WTC11 (cell line): ENCODE results near the gene FOXD1. TPM values are rescaled to one million over a fixed set of nuclear protein-coding genes. Genes with fewer than 3 reads are reported as not detected.

Experiments
- ATAC-seq: fragments of 200-7000 bp; cut with Tn5 transposase; 2 replicates; pipeline ENCODE4 v1.10.0; 2021; ENCODE audit warnings: mild to moderate bottlenecking, moderate library complexity
- CTCF ChIA-PET: fragments of 300-600 bp; sonication (Branson Sonifier 250); formaldehyde crosslinking; loops from one replicate; lab custom pipeline; 2021; ENCODE audit warnings: antibody characterized with exemption; lab: Charles Lee
- POLR2A ChIA-PET: fragments of 350-600 bp; sonication (Branson Sonifier 250); formaldehyde crosslinking; loops from one replicate; lab custom pipeline; 2021; ENCODE audit warnings: antibody characterized with exemption; lab: Charles Lee
- DNase-seq: peaks from one replicate; pipeline ENCODE4 v3.0.0; 2021; ENCODE audit warnings: low spot score
- H3K27ac Mint-ChIP-seq: 2 replicates; pipeline ENCODE4 v1.8.0; 2021; ENCODE audit warnings: mixed read lengths
- H3K27me3 Mint-ChIP-seq: 2 replicates; pipeline ENCODE4 v1.8.0; 2021; ENCODE audit warnings: low read depth, mild to moderate bottlenecking, moderate library complexity, mixed read lengths
- H3K36me3 Mint-ChIP-seq: 2 replicates; pipeline ENCODE4 v1.8.0; 2021; ENCODE audit warnings: mixed read lengths
- H3K4me1 Mint-ChIP-seq: 2 replicates; pipeline ENCODE4 v1.8.0; 2022; ENCODE audit warnings: mixed read lengths
- H3K4me3 Mint-ChIP-seq: 2 replicates; pipeline ENCODE4 v1.8.0; 2021; ENCODE audit warnings: mild to moderate bottlenecking, moderate library complexity, mixed read lengths
- H3K9me3 Mint-ChIP-seq: 2 replicates; pipeline ENCODE4 v1.8.0; 2021; ENCODE audit warnings: mixed read lengths
- ELF4 ChIP-seq: sonication (generic); formaldehyde crosslinking; IDR thresholded peaks from 2 replicates; pipeline ENCODE4 v1.8.1; 2022; ENCODE audit warnings: low read depth, mild to moderate bottlenecking, moderate library complexity, missing genetic modification reagents
- ESRRA ChIP-seq: sonication (generic); formaldehyde crosslinking; IDR thresholded peaks from 2 replicates; pipeline ENCODE4 v1.8.1; 2022; ENCODE audit warnings: mild to moderate bottlenecking, missing genetic modification reagents, borderline replicate concordance
- GABPB1 ChIP-seq: sonication (generic); formaldehyde crosslinking; IDR thresholded peaks from 2 replicates; pipeline ENCODE4 v1.8.1; 2023; ENCODE audit warnings: mild to moderate bottlenecking, missing genetic modification reagents
- GRHL2 ChIP-seq: fragments of 250-450 bp; sonication (Bioruptor Pico); IDR thresholded peaks from 2 replicates; pipeline ENCODE4 v1.8.0; 2022; ENCODE audit warnings: mild to moderate bottlenecking, moderate library complexity; ENCODE audit not compliant: insufficient replicate concordance, severe bottlenecking
- JAZF1 ChIP-seq: fragments of 250-450 bp; sonication (Bioruptor Pico); IDR thresholded peaks from 2 replicates; pipeline ENCODE4 v1.9.0; 2021; ENCODE audit warnings: moderate library complexity, mild to moderate bottlenecking, inconsistent platforms
- KAT7 ChIP-seq: sonication (generic); formaldehyde crosslinking; IDR thresholded peaks from 2 replicates; pipeline ENCODE4 v1.8.1; 2023; ENCODE audit warnings: missing genetic modification reagents, mild to moderate bottlenecking, borderline replicate concordance
- MXD4 ChIP-seq: fragments of 250-450 bp; sonication (Bioruptor Pico); IDR thresholded peaks from 2 replicates; pipeline ENCODE4 v1.8.0; 2021; ENCODE audit warnings: mild to moderate bottlenecking, moderate library complexity, borderline replicate concordance
- NFATC4 ChIP-seq: fragments of 250-450 bp; sonication (Bioruptor Pico); IDR thresholded peaks from 2 replicates; pipeline ENCODE4 v1.9.0; 2021; ENCODE audit warnings: mild to moderate bottlenecking
- NFE2L1 ChIP-seq: sonication (generic); formaldehyde crosslinking; IDR thresholded peaks from 2 replicates; pipeline ENCODE4 v1.8.1; 2023; ENCODE audit warnings: missing genetic modification reagents
- SMAD4 ChIP-seq: sonication (generic); formaldehyde crosslinking; IDR thresholded peaks from 2 replicates; pipeline ENCODE4 v1.8.0; 2022; ENCODE audit warnings: mild to moderate bottlenecking, missing genetic modification reagents
- SOX15 ChIP-seq: fragments of 250-450 bp; sonication (Bioruptor Pico); IDR thresholded peaks from 2 replicates; pipeline ENCODE4 v1.9.0; 2021; ENCODE audit warnings: mild to moderate bottlenecking
- ZNF263 ChIP-seq: sonication (generic); formaldehyde crosslinking; IDR thresholded peaks from 2 replicates; pipeline ENCODE4 v1.8.1; 2022; ENCODE audit warnings: low read depth, mild to moderate bottlenecking, moderate library complexity, missing genetic modification reagents
- total RNA-seq: library from RNA; stranded (reverse); gene quantifications from 3 replicates; pipeline ENCODE4 v1.2.3, GENCODE V29; 2021
- TF ChIP-seq, protein P1 (sequence below): sonication (generic); formaldehyde crosslinking; IDR thresholded peaks from 2 replicates; pipeline ENCODE4 v1.8.0; 2022; ENCODE audit warnings: mild to moderate bottlenecking, missing genetic modification reagents
- TF ChIP-seq, protein P2 (sequence below): sonication (generic); formaldehyde crosslinking; IDR thresholded peaks from 2 replicates; pipeline ENCODE4 v1.8.0; 2022; ENCODE audit warnings: mild to moderate bottlenecking, missing genetic modification reagents
- TF ChIP-seq, protein P3 (sequence below): sonication (generic); formaldehyde crosslinking; conservative IDR thresholded peaks from 2 replicates; pipeline ENCODE4 v1.8.1; 2022; ENCODE audit warnings: mild to moderate bottlenecking, missing genetic modification reagents
- TF ChIP-seq, protein P4 (sequence below): fragments of 250-450 bp; sonication (Bioruptor Pico); IDR thresholded peaks from 2 replicates; pipeline ENCODE4 v1.8.0; 2021; ENCODE audit warnings: mild to moderate bottlenecking
- TF ChIP-seq, protein P5 (sequence below): sonication (generic); formaldehyde crosslinking; IDR thresholded peaks from 2 replicates; pipeline ENCODE4 v1.8.1; 2023; ENCODE audit warnings: mild to moderate bottlenecking, missing genetic modification reagents, borderline replicate concordance
- TF ChIP-seq, protein P6 (sequence below): fragments of 250-450 bp; sonication (Bioruptor Pico); IDR thresholded peaks from 2 replicates; pipeline ENCODE4 v1.9.0; 2021; ENCODE audit warnings: mild to moderate bottlenecking
- TF ChIP-seq, protein P7 (sequence below): sonication (generic); formaldehyde crosslinking; IDR thresholded peaks from 2 replicates; pipeline ENCODE4 v1.8.0; 2023; ENCODE audit warnings: mild to moderate bottlenecking, missing genetic modification reagents

Gene FOXD1
- total RNA-seq, 1 experiment from 2014 or later, result 10.3 TPM

DNA sequence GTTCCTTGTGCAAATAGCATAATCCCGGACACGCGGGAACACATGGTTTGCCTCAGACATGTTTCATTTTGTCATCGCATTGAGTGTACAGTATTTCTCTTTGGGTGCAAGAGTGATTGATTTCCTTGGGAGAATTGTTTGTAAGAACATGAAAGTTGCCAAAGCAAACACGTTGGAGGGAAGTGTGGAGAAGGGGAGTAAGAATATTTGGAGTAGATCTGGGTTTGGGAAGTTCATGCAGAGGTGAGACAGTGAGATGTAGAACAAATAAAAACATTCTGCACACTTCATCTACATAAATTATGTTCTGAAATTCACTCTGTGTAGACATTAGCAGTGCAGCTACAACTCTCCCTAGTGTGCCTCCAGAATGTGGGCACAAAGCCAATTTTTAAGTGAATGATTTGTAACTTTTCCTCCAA, 24.0 kb downstream of the FOXD1 start:
- ChIA-PET CTCF (no interaction called here), POLR2A (no interaction called here)
- no peak for DNase-seq
- TF ChIP-seq, protein P1, sequence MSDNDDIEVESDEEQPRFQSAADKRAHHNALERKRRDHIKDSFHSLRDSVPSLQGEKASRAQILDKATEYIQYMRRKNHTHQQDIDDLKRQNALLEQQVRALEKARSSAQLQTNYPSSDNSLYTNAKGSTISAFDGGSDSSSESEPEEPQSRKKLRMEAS (CRISPR knock-in tag), result no peak
- no peak for TF ChIP-seq SOX15 (CRISPR knock-in tag)
- no peak for TF ChIP-seq NFE2L1
- no peak for TF ChIP-seq JAZF1 (CRISPR knock-in tag)
- H3K4me3 Mint-ChIP-seq, result no peak overlapping the region
- H3K4me1 Mint-ChIP-seq, result peaks cover 9% of the 10 kb centered on the region
- H3K36me3 Mint-ChIP-seq, result no peaks in the 10 kb centered on the region
- H3K9me3 Mint-ChIP-seq, result no peaks in the 10 kb centered on the region
- peaks cover 86% of the 10 kb centered on the region for H3K27me3 Mint-ChIP-seq
- no peak for ATAC-seq
- no peak overlapping the region for H3K27ac Mint-ChIP-seq

DNA sequence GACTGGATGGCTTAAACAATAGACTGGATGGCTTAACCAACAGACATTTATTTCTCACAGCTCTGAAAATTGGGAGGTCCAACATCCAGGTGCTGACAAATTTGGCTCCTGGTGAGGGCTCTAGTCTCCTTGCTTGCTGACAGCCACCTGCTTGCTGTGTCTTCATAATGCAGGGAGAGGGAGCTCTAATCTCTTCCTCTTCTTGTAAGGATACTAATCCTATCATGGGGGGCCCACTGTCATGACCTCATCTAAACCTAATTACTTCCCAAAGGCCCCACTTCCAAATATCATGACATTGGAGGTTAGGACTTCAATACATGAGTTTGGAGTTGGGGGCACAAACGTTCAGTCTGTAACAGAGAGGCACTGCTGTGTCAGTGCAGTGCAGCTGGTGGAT, 26.4 kb downstream of the FOXD1 start:
- TF ChIP-seq, protein P2, sequence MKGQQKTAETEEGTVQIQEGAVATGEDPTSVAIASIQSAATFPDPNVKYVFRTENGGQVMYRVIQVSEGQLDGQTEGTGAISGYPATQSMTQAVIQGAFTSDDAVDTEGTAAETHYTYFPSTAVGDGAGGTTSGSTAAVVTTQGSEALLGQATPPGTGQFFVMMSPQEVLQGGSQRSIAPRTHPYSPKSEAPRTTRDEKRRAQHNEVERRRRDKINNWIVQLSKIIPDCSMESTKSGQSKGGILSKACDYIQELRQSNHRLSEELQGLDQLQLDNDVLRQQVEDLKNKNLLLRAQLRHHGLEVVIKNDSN (CRISPR knock-in tag), result no peak
- TF ChIP-seq MXD4 (no peak), SMAD4 (no peak), GABPB1 (no peak), ELF4 (CRISPR knock-in tag) (no peak), ESRRA (CRISPR knock-in tag) (no peak), GRHL2 (CRISPR knock-in tag) (no peak), KAT7 (no peak), ZNF263 (CRISPR knock-in tag) (no peak), SOX15 (CRISPR knock-in tag) (no peak), NFATC4 (CRISPR knock-in tag) (no peak)
- TF ChIP-seq, protein P3, sequence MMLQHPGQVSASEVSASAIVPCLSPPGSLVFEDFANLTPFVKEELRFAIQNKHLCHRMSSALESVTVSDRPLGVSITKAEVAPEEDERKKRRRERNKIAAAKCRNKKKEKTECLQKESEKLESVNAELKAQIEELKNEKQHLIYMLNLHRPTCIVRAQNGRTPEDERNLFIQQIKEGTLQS (CRISPR knock-in tag), result no peak
- TF ChIP-seq, protein P4, sequence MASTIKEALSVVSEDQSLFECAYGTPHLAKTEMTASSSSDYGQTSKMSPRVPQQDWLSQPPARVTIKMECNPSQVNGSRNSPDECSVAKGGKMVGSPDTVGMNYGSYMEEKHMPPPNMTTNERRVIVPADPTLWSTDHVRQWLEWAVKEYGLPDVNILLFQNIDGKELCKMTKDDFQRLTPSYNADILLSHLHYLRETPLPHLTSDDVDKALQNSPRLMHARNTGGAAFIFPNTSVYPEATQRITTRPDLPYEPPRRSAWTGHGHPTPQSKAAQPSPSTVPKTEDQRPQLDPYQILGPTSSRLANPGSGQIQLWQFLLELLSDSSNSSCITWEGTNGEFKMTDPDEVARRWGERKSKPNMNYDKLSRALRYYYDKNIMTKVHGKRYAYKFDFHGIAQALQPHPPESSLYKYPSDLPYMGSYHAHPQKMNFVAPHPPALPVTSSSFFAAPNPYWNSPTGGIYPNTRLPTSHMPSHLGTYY (CRISPR knock-in tag), result no peak
- TF ChIP-seq, protein P5, sequence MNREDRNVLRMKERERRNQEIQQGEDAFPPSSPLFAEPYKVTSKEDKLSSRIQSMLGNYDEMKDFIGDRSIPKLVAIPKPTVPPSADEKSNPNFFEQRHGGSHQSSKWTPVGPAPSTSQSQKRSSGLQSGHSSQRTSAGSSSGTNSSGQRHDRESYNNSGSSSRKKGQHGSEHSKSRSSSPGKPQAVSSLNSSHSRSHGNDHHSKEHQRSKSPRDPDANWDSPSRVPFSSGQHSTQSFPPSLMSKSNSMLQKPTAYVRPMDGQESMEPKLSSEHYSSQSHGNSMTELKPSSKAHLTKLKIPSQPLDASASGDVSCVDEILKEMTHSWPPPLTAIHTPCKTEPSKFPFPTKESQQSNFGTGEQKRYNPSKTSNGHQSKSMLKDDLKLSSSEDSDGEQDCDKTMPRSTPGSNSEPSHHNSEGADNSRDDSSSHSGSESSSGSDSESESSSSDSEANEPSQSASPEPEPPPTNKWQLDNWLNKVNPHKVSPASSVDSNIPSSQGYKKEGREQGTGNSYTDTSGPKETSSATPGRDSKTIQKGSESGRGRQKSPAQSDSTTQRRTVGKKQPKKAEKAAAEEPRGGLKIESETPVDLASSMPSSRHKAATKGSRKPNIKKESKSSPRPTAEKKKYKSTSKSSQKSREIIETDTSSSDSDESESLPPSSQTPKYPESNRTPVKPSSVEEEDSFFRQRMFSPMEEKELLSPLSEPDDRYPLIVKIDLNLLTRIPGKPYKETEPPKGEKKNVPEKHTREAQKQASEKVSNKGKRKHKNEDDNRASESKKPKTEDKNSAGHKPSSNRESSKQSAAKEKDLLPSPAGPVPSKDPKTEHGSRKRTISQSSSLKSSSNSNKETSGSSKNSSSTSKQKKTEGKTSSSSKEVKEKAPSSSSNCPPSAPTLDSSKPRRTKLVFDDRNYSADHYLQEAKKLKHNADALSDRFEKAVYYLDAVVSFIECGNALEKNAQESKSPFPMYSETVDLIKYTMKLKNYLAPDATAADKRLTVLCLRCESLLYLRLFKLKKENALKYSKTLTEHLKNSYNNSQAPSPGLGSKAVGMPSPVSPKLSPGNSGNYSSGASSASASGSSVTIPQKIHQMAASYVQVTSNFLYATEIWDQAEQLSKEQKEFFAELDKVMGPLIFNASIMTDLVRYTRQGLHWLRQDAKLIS (CRISPR knock-in tag), result no peak
- TF ChIP-seq, protein P6, sequence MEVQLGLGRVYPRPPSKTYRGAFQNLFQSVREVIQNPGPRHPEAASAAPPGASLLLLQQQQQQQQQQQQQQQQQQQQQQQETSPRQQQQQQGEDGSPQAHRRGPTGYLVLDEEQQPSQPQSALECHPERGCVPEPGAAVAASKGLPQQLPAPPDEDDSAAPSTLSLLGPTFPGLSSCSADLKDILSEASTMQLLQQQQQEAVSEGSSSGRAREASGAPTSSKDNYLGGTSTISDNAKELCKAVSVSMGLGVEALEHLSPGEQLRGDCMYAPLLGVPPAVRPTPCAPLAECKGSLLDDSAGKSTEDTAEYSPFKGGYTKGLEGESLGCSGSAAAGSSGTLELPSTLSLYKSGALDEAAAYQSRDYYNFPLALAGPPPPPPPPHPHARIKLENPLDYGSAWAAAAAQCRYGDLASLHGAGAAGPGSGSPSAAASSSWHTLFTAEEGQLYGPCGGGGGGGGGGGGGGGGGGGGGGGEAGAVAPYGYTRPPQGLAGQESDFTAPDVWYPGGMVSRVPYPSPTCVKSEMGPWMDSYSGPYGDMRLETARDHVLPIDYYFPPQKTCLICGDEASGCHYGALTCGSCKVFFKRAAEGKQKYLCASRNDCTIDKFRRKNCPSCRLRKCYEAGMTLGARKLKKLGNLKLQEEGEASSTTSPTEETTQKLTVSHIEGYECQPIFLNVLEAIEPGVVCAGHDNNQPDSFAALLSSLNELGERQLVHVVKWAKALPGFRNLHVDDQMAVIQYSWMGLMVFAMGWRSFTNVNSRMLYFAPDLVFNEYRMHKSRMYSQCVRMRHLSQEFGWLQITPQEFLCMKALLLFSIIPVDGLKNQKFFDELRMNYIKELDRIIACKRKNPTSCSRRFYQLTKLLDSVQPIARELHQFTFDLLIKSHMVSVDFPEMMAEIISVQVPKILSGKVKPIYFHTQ (CRISPR knock-in tag), result no peak
- TF ChIP-seq, protein P7, sequence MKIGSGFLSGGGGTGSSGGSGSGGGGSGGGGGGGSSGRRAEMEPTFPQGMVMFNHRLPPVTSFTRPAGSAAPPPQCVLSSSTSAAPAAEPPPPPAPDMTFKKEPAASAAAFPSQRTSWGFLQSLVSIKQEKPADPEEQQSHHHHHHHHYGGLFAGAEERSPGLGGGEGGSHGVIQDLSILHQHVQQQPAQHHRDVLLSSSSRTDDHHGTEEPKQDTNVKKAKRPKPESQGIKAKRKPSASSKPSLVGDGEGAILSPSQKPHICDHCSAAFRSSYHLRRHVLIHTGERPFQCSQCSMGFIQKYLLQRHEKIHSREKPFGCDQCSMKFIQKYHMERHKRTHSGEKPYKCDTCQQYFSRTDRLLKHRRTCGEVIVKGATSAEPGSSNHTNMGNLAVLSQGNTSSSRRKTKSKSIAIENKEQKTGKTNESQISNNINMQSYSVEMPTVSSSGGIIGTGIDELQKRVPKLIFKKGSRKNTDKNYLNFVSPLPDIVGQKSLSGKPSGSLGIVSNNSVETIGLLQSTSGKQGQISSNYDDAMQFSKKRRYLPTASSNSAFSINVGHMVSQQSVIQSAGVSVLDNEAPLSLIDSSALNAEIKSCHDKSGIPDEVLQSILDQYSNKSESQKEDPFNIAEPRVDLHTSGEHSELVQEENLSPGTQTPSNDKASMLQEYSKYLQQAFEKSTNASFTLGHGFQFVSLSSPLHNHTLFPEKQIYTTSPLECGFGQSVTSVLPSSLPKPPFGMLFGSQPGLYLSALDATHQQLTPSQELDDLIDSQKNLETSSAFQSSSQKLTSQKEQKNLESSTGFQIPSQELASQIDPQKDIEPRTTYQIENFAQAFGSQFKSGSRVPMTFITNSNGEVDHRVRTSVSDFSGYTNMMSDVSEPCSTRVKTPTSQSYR (CRISPR knock-in tag), result no peak
- Mint-ChIP-seq H3K27me3 (peaks cover 93% of the 10 kb centered on the region), H3K36me3 (no peaks in the 10 kb centered on the region), H3K27ac (no peak overlapping the region), H3K4me1 (peaks cover 16% of the 10 kb centered on the region), H3K4me3 (no peak overlapping the region), H3K9me3 (no peaks in the 10 kb centered on the region)
- ATAC-seq (peak; percentile 63), DNase-seq (no peak)
- ChIA-PET CTCF (interaction anchor here (0.8 to 4.6 kb wide), 22 partner anchors 9 to 221 kb away, joined by 3 to 28 read pairs (median 4); partner anchors contain the start of gene FOXD1), POLR2A (interaction anchor here (0.6 kb wide), 1 partner anchor 159 kb away, joined by 3 read pairs; no protein-coding TSS in a partner anchor)
